ENCODE results near the gene SAP30BP. TPM values are rescaled to one million over a fixed set of nuclear protein-coding genes. Genes with fewer than 3 reads are reported as not detected.

Gene SAP30BP
- total and polyA plus RNA-seq, 2 of the 8 experiments (the other 6 are each of a cell fraction or from before 2014, with no cell fraction given): 63.3 to 79.9 TPM

DNA sequence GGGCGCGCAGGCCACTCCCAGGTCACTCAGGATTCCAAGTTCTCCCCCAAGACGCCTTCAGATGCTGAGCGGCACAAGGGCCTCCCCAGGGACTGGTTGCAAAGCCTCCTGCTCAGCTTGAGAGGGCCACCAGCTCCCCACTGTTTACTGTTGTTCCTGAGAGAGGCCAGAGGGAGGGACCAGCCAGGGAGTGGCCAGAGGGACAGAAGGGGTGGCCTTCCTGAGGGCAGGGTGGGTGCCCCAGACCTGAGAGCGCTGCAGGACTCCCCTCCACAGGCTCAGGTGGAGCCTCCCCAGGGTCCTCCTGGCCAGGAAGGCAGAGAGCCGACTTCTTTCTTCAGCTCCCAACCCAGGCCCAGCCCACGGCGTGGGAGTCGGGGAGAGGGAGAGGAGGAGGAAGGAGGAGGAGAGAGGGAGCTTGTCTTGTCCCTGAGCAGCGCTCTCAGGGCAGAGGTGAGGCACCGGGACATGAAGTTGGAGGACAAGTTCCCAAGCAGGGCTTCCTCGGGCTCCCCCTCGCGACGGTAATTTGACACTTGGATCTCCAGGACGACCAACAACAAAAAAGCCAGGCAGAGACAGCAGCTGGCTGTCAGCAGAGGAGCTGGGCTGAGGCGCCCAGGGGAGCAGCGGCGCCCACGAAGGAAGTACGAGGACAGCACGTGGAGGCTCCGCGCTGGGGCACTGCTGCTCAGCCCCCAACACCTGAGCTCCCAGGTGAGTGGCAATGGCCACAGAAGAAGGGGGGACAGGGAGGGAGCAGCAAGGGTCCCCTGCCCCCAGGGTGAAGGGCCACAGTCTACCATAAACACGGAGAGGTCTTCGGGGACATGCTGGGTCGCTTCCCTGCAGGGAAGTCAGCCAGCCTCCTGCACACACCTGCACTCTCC lies 33.4 kb upstream of the SAP30BP start (continued):
- TF ChIP-seq RAD21 (IDR thresholded peaks at IDR 0.05 in 1 of 2, conservative IDR thresholded peaks at IDR 0.05 in 1 of 2; ENCODE audit: low read depth in 2 of 2, low read length in 2 of 2) (peak; percentile 23 to 46; a peak in 3 of 4 replicates), CHD1 (IDR thresholded peaks at IDR 0.05; ENCODE audit: low read depth, low read length) (no peak), TBP (IDR thresholded peaks at IDR 0.05; ENCODE audit: low read depth, low read length) (0 out of 2 replicates have a peak, but pooled peaks have one; percentile 27), RBBP5 (IDR thresholded peaks at IDR 0.05; ENCODE audit: borderline replicate concordance, low read depth, low read length) (no peak), SP1 (IDR thresholded peaks at IDR 0.05; ENCODE audit: low read depth, low read length) (no peak), RFX5 (IDR thresholded peaks at IDR 0.05; ENCODE audit: borderline replicate concordance, low read depth, low read length) (no peak), BACH1 (IDR thresholded peaks at IDR 0.05; ENCODE audit: low read length) (no peak), TEAD4 (IDR thresholded peaks at IDR 0.05; ENCODE audit: low read depth, low read length) (no peak), SAP30 (IDR thresholded peaks at IDR 0.05; ENCODE audit: insufficient read depth, insufficient replicate concordance, low read length) (peak; percentile 99), KDM1A (IDR thresholded peaks at IDR 0.05; ENCODE audit: borderline replicate concordance, low read length) (no peak), SIX5 (IDR thresholded peaks at IDR 0.05; ENCODE audit: low read depth, low read length) (peak; percentile 70), SRF (IDR thresholded peaks at IDR 0.05; ENCODE audit: low read depth, low read length) (no peak), HDAC2 (IDR thresholded peaks at IDR 0.05; ENCODE audit: borderline replicate concordance in 1 of 2, low read depth in 2 of 2, low read length in 2 of 2) (peak; percentile 74 to 95; a peak in 2 of 4 replicates), BCL11A (IDR thresholded peaks at IDR 0.05; ENCODE audit: low read depth in 2 of 2, low read length in 2 of 2) (no peak), KDM4A (IDR thresholded peaks at IDR 0.05; ENCODE audit: low read depth, low read length, severe bottlenecking) (no peak), CREB1 (IDR thresholded peaks at IDR 0.05) (no peak), ZNF274 (IDR thresholded peaks at IDR 0.05; ENCODE audit: borderline replicate concordance, extremely low read depth, low read length) (no peak), CHD2 (IDR thresholded peaks at IDR 0.05; ENCODE audit: low read length) (no peak), HDAC6 (IDR thresholded peaks at IDR 0.05; ENCODE audit: low read depth, low read length) (no peak)
- TF ChIP-seq, protein P1, sequence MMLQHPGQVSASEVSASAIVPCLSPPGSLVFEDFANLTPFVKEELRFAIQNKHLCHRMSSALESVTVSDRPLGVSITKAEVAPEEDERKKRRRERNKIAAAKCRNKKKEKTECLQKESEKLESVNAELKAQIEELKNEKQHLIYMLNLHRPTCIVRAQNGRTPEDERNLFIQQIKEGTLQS (IDR thresholded peaks at IDR 0.05; ENCODE audit: insufficient read depth, low read depth, low read length): no peak
- TF ChIP-seq, protein P2, sequence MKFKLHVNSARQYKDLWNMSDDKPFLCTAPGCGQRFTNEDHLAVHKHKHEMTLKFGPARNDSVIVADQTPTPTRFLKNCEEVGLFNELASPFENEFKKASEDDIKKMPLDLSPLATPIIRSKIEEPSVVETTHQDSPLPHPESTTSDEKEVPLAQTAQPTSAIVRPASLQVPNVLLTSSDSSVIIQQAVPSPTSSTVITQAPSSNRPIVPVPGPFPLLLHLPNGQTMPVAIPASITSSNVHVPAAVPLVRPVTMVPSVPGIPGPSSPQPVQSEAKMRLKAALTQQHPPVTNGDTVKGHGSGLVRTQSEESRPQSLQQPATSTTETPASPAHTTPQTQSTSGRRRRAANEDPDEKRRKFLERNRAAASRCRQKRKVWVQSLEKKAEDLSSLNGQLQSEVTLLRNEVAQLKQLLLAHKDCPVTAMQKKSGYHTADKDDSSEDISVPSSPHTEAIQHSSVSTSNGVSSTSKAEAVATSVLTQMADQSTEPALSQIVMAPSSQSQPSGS (IDR thresholded peaks at IDR 0.05; ENCODE audit: low read length): no peak

Data from H1 (cell line).